Measurements from ENCODE around the gene PAX5. TPM values are rescaled to one million over a fixed set of nuclear protein-coding genes. Genes with fewer than 3 reads are reported as not detected.

The PAX5 gene
- total and polyA plus RNA-seq, 2 donors (not counting 1 experiment from before 2014, with no cell fraction given): 196 to 275 TPM

GRCh38 chr9:36936498-36936831, 97.6 kb downstream of the PAX5 start:
- peaks cover 98% of the 10 kb centered on the region for H4K20me1 ChIP-seq (ENCODE audit: control insufficient read depth, insufficient read depth, low read length, poor library complexity, severe bottlenecking)
- H3K9me3 ChIP-seq (ENCODE audit: control extremely low read depth in 1 of 3, control insufficient read depth in 2 of 3, insufficient read depth in 1 of 3, low read length in 2 of 3): peaks cover 0 to 17% (median 4%) of the 10 kb centered on the region in 3 donors
- H2AFZ ChIP-seq (ENCODE audit: insufficient read depth, low read depth, low read length, poor library complexity, severe bottlenecking): no peak overlapping the region
- no peak for DNase-seq
- H3K36me3 ChIP-seq (replicated peaks in 1 of 2; ENCODE audit: control extremely low read depth in 1 of 2, control insufficient read depth in 1 of 2, extremely low read depth in 1 of 2, insufficient read depth in 2 of 2, low read length in 1 of 2): peaks cover 12 to 93% of the 10 kb centered on the region in 2 experiments
- H3K9me3 Mint-ChIP-seq (ENCODE audit: insufficient read depth): no peaks in the 10 kb centered on the region
- H3K4me1 Mint-ChIP-seq: peaks cover 79% of the 10 kb centered on the region
- H3K27me3 ChIP-seq (replicated peaks in 1 of 4; ENCODE audit: control extremely low read depth in 1 of 4, control insufficient read depth in 3 of 4, insufficient read depth in 4 of 4, low read length in 3 of 4): no peaks in the 10 kb centered on the region
- H3K4me2 ChIP-seq (replicated peaks; ENCODE audit: low read depth, low read length, poor library complexity, severe bottlenecking): peak overlapping the region; percentile 1
- POLR2A ChIA-PET: no interaction called here
- intact Hi-C loops (cut with micrococcal nuclease): loop anchor here (10.0 kb wide), 2 partner anchors 58 to 62 kb away; no protein-coding TSS in a partner anchor
- H3K9ac ChIP-seq (ENCODE audit: low read length): no peak overlapping the region
- TF ChIP-seq EZH2 (IDR thresholded peaks at IDR 0.05; ENCODE audit: borderline replicate concordance, insufficient read depth, low read depth, low read length, poor library complexity, severe bottlenecking) (no peak), CTCF (IDR thresholded peaks at IDR 0.05) (no peak)
- no peak overlapping the region for H3K4me3 Mint-ChIP-seq
- no peak for ATAC-seq (ENCODE audit: low read depth)
- peak overlapping the region; percentile 88 for H3K27ac Mint-ChIP-seq
- H3K27ac ChIP-seq (ENCODE audit: low read length in 2 of 2): peak overlapping the region in 1 of 2 donors; percentile 60
- no peak overlapping the region for H3K4me3 ChIP-seq (ENCODE audit: control extremely low read depth in 1 of 5, extremely low read depth in 1 of 5, insufficient read depth in 1 of 5, low read depth in 2 of 5, low read length in 4 of 5)
- H3K27me3 Mint-ChIP-seq: no peaks in the 10 kb centered on the region
- CTCF ChIA-PET: interaction anchor here (1.1 to 1.5 kb wide), 3 partner anchors 13 to 24 kb away, joined by 3 read pairs; no protein-coding TSS in a partner anchor
- peaks cover 100% of the 10 kb centered on the region for H3K79me2 ChIP-seq (ENCODE audit: control insufficient read depth, insufficient read depth, low read length)
- H3K4me1 ChIP-seq (ENCODE audit: control insufficient read depth in 2 of 2, insufficient read depth in 2 of 2, low read length in 2 of 2): peaks cover 33 to 62% of the 10 kb centered on the region in 2 donors

GRCh38 chr9:36935768-36936497, 98.1 kb downstream of the PAX5 start:
- Mint-ChIP-seq H3K27me3 (no peaks in the 10 kb centered on the region), H3K4me1 (peaks cover 79% of the 10 kb centered on the region), H3K4me3 (peak overlapping the region; percentile 27), H3K27ac (peak overlapping the region; percentile 88), H3K9me3 (ENCODE audit: insufficient read depth) (no peaks in the 10 kb centered on the region)
- 77% methylated on average over 6 of the region's 9 CpGs for WGBS (ENCODE audit: insufficient coverage)
- ATAC-seq (ENCODE audit: low read depth): peak; percentile 74
- intact Hi-C loops (cut with micrococcal nuclease): loop anchor here (10.0 kb wide), 2 partner anchors 59 to 61 kb away; no protein-coding TSS in a partner anchor
- H3K9ac ChIP-seq (ENCODE audit: low read length): no peak overlapping the region
- no peaks in the 10 kb centered on the region for H3K27me3 ChIP-seq (replicated peaks in 1 of 4; ENCODE audit: control extremely low read depth in 1 of 4, control insufficient read depth in 3 of 4, insufficient read depth in 4 of 4, low read length in 3 of 4)
- H3K4me3 ChIP-seq (ENCODE audit: control extremely low read depth in 1 of 5, extremely low read depth in 1 of 5, insufficient read depth in 1 of 5, low read depth in 2 of 5, low read length in 4 of 5): no peak overlapping the region
- H3K79me2 ChIP-seq (ENCODE audit: control insufficient read depth, insufficient read depth, low read length): peaks cover 100% of the 10 kb centered on the region
- ChIA-PET CTCF (interaction anchor here (0.7 to 1.5 kb wide), 5 partner anchors 10 to 62 kb away, joined by 3 to 5 read pairs (median 3); no protein-coding TSS in a partner anchor), POLR2A (no interaction called here)
- H3K4me2 ChIP-seq (replicated peaks; ENCODE audit: low read depth, low read length, poor library complexity, severe bottlenecking): peak overlapping the region; percentile 1
- peaks cover 98% of the 10 kb centered on the region for H4K20me1 ChIP-seq (ENCODE audit: control insufficient read depth, insufficient read depth, low read length, poor library complexity, severe bottlenecking)
- H3K9me3 ChIP-seq (ENCODE audit: control extremely low read depth in 1 of 3, control insufficient read depth in 2 of 3, insufficient read depth in 1 of 3, low read length in 2 of 3): peaks cover 0 to 17% (median 4%) of the 10 kb centered on the region in 3 donors
- H3K36me3 ChIP-seq (replicated peaks in 1 of 2; ENCODE audit: control extremely low read depth in 1 of 2, control insufficient read depth in 1 of 2, extremely low read depth in 1 of 2, insufficient read depth in 2 of 2, low read length in 1 of 2): peaks cover 10 to 93% of the 10 kb centered on the region in 2 experiments
- TF ChIP-seq EZH2 (IDR thresholded peaks at IDR 0.05; ENCODE audit: borderline replicate concordance, insufficient read depth, low read depth, low read length, poor library complexity, severe bottlenecking): no peak
- no peak for TF ChIP-seq CTCF (IDR thresholded peaks at IDR 0.05)
- peak overlapping the region; percentile 9 to 60 for H3K27ac ChIP-seq (ENCODE audit: low read length in 2 of 2)
- H2AFZ ChIP-seq (ENCODE audit: insufficient read depth, low read depth, low read length, poor library complexity, severe bottlenecking): no peak overlapping the region
- peaks cover 33 to 66% of the 10 kb centered on the region in 2 donors for H3K4me1 ChIP-seq (ENCODE audit: control insufficient read depth in 2 of 2, insufficient read depth in 2 of 2, low read length in 2 of 2)
- DNase-seq: no peak

Measured in B cell (primary cell).